Measurements from ENCODE around the gene MSI2.
"Not testable (repeated sequence)": the region's sequence is repeated elsewhere in the genome, so short reads cannot be mapped to it uniquely, and the experiment has no call there.

Gene MSI2

GRCh38 chr17:57619061-57619937 is 363.0 kb downstream of the MSI2 start:
- TF ChIP-seq, protein P1, sequence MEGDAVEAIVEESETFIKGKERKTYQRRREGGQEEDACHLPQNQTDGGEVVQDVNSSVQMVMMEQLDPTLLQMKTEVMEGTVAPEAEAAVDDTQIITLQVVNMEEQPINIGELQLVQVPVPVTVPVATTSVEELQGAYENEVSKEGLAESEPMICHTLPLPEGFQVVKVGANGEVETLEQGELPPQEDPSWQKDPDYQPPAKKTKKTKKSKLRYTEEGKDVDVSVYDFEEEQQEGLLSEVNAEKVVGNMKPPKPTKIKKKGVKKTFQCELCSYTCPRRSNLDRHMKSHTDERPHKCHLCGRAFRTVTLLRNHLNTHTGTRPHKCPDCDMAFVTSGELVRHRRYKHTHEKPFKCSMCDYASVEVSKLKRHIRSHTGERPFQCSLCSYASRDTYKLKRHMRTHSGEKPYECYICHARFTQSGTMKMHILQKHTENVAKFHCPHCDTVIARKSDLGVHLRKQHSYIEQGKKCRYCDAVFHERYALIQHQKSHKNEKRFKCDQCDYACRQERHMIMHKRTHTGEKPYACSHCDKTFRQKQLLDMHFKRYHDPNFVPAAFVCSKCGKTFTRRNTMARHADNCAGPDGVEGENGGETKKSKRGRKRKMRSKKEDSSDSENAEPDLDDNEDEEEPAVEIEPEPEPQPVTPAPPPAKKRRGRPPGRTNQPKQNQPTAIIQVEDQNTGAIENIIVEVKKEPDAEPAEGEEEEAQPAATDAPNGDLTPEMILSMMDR (IDR thresholded peaks at IDR 0.05; ENCODE audit: insufficient read depth, low read depth, low read length, missing control alignments): no peak
- no peak for DNase-seq (ENCODE audit: low read depth)
- H3K4me3 ChIP-seq (ENCODE audit: low read length): no peak overlapping the region

DNA sequence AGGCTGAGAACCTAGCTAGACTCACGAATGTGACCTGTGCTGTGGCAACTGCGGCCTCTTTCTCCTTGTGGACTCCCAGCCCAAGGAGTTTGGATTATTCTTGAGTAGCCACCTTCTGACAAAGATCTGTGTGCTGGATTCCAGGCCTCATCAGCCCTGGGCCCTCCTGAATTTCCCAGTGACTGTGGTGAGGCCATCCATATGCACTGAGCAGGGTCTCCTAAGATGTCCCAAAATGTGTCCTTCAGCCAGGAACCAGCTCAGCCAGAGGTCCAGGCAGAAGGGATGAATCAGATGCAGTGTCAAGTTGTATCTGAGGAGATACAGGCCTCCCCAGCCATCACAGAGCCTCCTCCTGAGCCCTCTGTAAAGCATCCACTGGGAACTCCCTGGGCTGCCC is 364.3 kb downstream of the MSI2 start:
- no peak overlapping the region for H3K4me3 ChIP-seq (ENCODE audit: low read length)
- DNase-seq (ENCODE audit: low read depth): no peak
- TF ChIP-seq, protein P1 (IDR thresholded peaks at IDR 0.05; ENCODE audit: insufficient read depth, low read depth, low read length, missing control alignments): no peak

DNA sequence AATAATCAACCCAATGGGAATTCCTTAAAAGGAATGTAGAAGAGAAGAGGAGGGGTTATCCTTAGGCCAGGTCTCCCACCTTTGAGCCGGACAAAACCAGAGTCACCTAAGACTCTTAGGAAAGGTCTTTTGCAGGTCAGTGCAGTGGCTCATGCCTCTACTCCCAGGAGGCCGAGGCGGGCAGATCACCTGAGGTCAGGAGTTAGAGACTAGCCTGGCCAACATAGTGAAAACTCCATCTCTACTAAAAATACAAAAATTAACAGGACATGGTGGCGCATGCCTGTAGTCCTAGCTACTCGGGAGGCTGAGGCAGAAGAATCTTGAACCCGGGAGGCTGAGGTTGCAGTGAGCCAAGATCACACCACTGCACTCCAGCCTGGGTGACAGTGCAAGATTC is 365.5 kb downstream of the MSI2 start:
- H3K4me3 ChIP-seq (ENCODE audit: low read length); DNase-seq (ENCODE audit: low read depth): not testable (repeated sequence)

DNA sequence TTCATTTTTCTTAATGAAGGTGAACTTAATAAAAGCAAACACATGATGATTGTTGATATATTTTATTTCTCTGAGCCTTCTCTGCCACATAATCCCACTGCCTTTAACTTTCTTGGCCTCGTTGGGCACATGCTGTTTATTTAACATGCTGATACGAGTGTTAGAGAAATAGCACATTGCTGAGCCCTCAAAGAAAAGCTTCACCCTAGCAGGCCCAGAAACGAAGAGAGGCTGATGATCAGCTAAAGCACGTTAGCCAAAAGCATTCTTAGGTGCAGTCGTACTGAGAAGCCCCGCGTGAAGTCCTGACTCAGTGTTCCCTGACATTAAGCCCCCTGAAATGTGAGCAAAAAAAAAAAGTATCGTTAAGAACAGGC is 366.0 kb downstream of the MSI2 start:
- H3K4me3 ChIP-seq (ENCODE audit: low read length): no peak overlapping the region
- TF ChIP-seq, protein P1 (IDR thresholded peaks at IDR 0.05; ENCODE audit: insufficient read depth, low read depth, low read length, missing control alignments): no peak
- DNase-seq (ENCODE audit: low read depth): no peak

GRCh38 chr17:57622683-57623433 is 366.5 kb downstream of the MSI2 start:
- DNase-seq (ENCODE audit: low read depth): peak; percentile 70
- TF ChIP-seq, protein P1 (IDR thresholded peaks at IDR 0.05; ENCODE audit: insufficient read depth, low read depth, low read length, missing control alignments): no peak
- H3K4me3 ChIP-seq (ENCODE audit: low read length): no peak overlapping the region

DNA sequence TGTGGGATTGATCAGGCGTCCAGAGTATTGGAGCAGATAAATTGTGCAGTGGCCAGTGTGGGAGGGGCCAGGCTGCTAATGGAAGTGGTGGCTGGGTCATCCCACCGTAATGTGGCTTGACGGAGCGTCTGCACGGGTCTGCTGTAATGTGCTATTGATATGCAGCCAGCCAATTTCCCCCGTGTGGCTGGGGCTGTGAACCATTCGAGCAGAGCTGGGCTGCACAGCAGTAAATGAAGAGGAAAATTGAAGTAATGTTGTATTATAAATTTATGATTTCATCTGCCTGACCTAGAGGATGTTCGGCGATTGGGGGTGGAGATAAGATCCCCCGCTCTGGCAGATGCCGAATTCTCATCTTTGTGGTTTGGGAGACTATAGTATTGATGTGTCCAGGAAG is 367.3 kb downstream of the MSI2 start:
- no peak overlapping the region for H3K4me3 ChIP-seq (ENCODE audit: low read length)
- TF ChIP-seq, protein P1 (IDR thresholded peaks at IDR 0.05; ENCODE audit: insufficient read depth, low read depth, low read length, missing control alignments): no peak
- DNase-seq (ENCODE audit: low read depth): no peak

- DNase-seq (ENCODE audit: low read depth): no peak
- no peak overlapping the region for H3K4me3 ChIP-seq (ENCODE audit: low read length)
- TF ChIP-seq, protein P1 (IDR thresholded peaks at IDR 0.05; ENCODE audit: insufficient read depth, low read depth, low read length, missing control alignments): no peak
Observed at GRCh38 chr17:57624386-57624785, 368.1 kb downstream of the MSI2 start.

All from epithelial cell of esophagus (primary cell).